Stimulated activated CD8-positive, alpha-beta memory T cell treated with anti-CD3 and anti-CD28 coated beads, Interleukin-12 subunit alpha, Interleukin-12 subunit beta, amount 100 ng/mL, for 24 hours (primary cell): ENCODE results near the gene UFD1.

ENCODE experiments used
- DNase-seq: peaks from one replicate; pipeline ENCODE4 v3.0.0-alpha.2; 2020; ENCODE audit errors: extremely low read depth

The UFD1 gene

GRCh38 chr22:19424186-19424500, 54.9 kb downstream of the UFD1 start:
- DNase-seq: no peak

- DNase-seq: no peak
These were observed 56.3 kb downstream of the UFD1 start for GRCh38 chr22:19422440-19423301.

DNA sequence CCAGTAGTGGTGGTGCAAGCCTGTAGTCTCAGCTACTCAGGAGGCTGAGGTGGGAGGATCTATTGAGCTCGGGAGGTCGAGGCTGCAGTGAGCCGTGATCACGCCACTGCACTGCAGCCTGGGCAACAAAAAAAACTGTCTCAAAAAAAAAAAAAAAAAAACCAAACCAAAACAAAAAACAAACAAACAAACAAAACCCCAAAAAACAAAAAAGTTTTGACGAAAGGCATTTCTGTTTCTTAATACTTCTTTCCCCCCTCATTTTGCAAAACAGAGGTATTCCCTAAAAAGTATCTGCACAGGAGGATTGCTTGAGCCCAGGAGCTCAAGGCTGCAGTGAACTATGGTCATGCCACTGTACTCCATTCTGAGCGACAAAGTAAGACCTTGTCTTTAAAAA, 58.7 kb downstream of the UFD1 start:
- DNase-seq: no peak

- no peak for DNase-seq
These were observed 59.4 kb downstream of the UFD1 start for GRCh38 chr22:19419464-19420178.

DNA sequence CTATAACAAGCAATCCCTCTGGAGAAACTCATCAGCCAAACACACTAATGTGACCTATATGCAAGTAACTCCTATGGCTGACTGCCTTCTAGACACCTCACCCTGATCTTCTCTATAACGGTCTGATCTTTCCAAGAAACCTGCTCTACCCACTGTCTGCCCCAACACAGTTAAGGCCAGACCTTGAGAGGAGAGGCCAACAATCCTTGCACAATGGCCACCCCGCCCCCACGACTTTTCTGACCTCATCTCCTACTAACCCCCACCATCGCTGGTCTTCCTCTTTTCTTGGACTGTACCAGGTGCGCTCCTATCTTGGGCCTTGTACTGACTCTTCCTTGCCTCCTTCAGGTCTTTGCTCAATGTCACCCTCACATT, 59.9 kb downstream of the UFD1 start:
- no peak for DNase-seq

DNA sequence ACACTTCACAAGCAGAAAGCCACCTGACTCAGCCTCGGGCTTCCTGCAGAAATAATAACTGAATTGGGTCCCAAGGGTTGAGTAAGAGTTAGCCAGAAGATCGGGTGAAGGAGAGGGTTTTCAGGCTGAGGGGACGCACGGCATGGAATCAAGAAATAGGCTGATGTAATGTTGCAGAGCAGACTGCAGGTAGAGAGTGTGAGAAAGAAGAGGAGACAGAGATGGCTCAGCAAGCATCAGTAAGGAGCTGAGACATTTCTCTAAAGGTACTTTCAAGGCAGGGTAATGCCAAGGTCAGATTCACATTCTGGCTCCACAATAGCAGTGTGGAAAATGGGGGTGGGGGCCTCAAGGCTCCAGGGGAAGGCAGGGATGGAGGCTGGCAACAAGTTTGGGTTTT, 66.1 kb downstream of the UFD1 start:
- DNase-seq: no peak

DNA sequence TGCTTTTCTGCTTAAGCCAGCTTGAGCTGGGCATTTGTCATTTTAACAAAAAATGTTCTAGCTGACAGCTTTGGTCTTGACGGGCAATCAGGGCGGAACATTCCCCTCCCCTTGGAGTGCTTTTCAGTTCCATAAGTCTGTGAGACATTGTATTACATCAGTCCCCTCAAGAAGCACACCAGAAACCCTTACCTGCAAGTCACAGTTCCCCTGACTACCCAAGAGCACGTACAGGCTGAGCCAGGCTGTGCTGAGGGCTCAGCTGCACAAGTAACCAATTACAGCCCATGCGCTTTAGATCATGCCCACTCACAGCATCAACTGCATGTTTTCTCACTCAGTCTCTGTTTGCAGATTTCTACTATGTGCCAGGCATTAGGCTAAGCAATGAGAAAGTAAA, 66.5 kb downstream of the UFD1 start:
- no peak for DNase-seq

GRCh38 chr22:19411690-19412045, 67.3 kb downstream of the UFD1 start:
- DNase-seq: no peak

DNA sequence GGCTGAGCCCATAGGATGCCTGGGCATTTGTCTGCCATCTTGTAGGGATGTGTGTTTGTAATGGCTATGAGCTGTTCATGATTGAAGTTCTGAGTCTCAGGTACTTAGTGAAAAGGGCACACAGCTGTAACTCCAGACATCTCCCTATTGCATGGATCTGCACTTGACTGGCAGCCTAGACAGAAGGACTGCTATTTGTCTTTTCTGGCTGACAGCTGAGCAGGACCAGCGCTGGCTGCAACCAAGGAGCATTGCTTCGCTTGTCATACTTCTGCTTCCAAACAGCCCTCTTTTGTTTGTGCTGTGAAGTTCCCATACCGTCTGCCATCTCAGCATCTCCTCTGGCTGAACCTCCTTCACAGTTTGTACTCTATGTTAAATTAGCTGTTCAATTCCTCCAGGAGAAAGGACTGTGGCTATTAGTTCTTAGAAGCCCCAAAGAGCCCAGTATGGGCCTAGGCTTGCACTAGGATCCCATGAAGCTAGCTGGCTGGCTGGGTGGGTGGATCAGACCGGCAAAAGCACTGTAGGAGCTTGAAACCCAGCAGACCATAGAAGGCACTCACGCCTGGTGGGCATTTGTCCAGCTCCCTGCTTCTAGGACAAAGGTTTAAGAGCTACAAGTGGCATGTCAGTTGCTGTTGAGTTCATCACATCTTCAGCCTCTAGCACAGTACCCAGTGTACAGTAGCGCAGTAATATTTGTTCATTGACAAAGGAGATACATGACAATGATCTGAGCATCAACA, 67.9 kb downstream of the UFD1 start:
- no peak for DNase-seq

DNA sequence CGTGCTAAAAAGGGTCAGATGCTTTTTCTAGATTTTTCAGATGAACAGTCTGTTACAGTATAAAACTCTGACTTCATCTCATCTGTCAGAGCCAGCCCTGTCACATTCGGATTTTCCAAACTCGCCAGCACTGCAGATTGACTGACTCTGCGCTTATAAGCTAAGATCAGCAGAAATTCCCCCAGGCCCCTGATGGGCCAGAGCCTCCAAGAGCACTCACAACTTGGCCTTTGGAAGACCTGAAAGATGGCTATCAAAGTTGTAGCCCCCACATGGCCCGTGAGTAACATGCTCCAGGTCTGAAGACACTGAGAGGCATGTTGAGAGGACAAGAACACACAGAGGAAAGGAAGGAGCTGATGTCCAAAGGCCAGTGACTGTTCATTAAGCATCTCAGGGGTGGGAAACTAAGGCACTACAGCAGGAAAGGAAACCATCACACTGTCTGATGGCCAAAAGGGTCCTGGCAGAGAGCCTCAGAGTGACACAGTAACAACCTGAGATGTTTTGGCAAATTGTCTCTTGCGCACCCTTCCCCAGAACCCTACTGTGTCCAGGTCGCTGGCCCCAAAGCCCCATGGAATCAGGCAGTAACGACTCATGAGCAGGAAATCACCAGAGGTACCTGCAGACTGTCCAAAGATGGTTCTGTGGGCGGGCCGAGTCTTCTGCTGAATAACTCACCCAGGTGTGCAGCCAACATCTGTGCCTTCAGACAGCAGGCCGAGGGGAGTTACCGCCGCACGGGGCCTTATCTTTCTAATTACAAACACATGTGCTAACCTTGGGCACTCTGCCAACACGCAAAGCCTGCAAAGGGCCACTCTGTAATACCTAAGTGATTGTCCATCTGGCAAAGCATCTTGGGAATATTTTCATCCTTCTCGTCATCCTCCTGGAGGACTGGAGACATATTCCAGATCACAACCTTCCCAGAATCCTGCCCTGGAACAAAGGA, 71.1 kb downstream of the UFD1 start:
- DNase-seq: no peak

DNA sequence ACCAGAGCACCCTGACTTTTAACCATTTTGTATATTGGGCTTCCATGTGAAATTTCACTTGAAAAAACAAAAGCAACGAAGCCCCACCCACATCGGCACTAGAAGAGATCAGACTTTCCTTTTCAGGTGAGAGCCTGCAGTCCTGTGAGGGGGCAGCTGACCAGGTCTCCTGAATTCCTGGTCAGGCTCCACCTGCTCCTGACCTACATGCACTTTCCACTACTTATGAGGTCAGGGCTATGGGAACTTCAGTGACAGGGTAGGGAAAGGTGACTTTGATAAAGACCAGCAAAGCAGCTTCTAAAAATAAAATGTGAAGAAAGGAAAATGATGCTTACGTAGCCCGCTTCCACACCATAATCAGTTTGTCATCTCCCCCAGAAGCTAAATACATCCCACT, 72.1 kb downstream of the UFD1 start:
- DNase-seq: no peak

- no peak for DNase-seq
These were observed 72.6 kb downstream of the UFD1 start for GRCh38 chr22:19406281-19406811.

DNA sequence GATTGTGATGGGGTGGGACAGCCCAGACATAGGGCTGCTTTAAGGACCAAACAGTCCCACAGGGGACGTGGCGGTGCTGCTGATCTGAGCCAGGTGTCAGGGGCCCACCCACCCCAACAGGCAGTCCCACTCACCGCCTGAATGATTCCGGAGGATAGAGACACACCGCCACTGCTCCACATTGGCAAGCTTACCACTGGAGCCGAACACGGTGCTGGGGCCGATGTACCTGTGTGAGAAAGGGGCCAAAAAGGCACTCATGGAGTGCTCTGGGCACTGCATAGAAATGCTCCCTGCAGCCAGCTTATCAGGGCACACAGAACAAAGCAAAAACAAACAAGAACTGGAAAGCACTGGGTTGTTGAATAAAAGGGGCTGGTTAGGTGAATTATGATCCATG, 73.3 kb downstream of the UFD1 start:
- no peak for DNase-seq

GRCh38 chr22:19405133-19405532, 73.9 kb downstream of the UFD1 start:
- DNase-seq: no peak

GRCh38 chr22:19404676-19405075, 74.3 kb downstream of the UFD1 start:
- no peak for DNase-seq

DNA sequence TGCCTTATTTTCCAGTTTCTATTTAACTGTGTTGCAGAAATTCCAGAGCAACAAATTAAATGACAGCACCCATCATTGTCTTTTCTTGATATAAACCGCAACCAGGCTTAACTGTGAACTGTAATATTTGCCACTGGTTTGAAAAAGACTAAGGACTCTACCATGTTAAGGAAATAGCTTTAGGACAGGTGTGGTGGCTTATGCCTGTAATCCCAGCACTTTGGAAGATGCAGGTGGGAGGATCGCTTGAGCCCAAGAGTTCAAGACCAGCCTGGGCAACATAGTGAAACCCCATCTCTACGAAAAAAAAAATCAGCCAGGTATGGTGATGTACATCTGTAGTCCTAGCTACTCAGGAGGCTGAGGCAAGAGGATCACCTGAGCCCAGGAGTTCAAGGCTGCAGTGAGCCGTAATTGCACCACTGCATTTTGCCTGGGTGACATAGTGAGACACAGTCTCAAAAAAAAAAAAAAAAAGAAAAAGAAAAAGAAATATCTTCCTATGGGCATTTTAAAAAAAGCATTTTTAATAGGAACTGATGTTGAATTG, 76.3 kb downstream of the UFD1 start:
- DNase-seq: no peak

- no peak for DNase-seq
These were observed 77.5 kb downstream of the UFD1 start for GRCh38 chr22:19401483-19401882.

DNA sequence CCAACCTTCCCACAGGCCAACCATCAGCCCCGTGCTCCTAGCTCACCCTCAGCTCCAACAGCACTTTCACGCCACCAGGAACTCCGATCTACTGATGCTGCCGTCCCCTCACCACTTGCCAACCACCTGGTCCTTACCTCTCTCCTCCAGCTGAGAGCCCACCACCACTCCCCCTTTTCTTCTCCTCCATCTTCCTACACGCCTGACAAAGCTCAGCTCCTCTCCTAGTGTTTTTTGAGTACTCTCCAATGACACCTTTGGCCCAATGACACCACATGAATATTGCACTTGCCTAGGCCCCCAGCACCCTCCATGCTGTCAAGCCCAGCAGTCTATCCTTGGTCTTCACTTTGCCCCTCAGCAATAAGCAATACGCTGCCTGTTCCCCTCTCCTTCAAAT, 78.1 kb downstream of the UFD1 start:
- DNase-seq: no peak
